ENCODE results near the gene DNAH8.

Gene DNAH8

DNA sequence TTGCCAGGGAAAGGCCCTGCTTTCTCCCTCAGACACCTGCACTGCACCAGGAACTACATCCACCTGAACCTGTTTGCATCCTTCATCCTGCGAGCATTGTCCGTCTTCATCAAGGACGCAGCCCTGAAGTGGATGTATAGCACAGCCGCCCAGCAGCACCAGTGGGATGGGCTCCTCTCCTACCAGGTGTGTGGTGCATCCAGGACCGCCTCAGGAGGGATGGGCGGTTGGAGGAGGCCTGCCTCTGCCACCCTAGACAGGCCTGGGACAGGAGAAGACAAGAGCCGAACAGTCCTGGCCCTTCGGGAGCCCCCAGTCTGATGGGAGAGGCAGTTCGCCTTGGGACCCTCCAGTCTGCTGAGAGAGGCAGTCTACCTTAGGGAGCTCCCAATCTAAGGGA is 357.7 kb downstream of the DNAH8 start:
- no peak for DNase-seq (ENCODE audit: low read depth, low spot score)

GRCh38 chr6:39073471-39074355 is 358.6 kb downstream of the DNAH8 start:
- DNase-seq (ENCODE audit: low read depth, low spot score) = no peak

DNA sequence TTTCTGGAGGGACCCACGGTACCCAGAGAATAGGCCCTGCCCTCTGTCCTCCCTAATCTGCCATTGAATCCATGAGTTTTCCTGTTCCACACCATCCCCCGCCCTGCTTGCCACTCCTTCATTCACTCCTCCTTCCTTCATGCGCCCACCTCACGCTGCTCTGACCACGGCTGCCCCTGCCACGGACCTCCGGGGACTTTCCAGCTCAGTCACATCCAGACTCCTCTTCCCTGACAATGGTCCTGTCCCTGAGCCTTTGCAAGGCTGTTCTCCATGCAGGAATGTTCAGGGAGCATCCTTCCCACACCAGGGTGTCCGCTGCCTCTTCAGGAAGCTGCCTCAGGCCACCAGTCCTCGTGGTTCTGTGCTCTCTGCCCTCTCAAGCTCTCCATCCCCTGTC is 359.4 kb downstream of the DNAH8 start:
- DNase-seq (ENCODE audit: low read depth, low spot score) = no peak

GRCh38 chr6:39075010-39075686 is 360.0 kb downstream of the DNAH8 start:
- no peak for DNase-seq (ENCODE audit: low read depth, low spot score)

GRCh38 chr6:39075807-39076622 is 360.9 kb downstream of the DNAH8 start:
- no peak for DNase-seq (ENCODE audit: low read depth, low spot score)

- no peak for DNase-seq (ENCODE audit: low read depth, low spot score)
Observed at GRCh38 chr6:39076623-39077535, 361.8 kb downstream of the DNAH8 start.

DNA sequence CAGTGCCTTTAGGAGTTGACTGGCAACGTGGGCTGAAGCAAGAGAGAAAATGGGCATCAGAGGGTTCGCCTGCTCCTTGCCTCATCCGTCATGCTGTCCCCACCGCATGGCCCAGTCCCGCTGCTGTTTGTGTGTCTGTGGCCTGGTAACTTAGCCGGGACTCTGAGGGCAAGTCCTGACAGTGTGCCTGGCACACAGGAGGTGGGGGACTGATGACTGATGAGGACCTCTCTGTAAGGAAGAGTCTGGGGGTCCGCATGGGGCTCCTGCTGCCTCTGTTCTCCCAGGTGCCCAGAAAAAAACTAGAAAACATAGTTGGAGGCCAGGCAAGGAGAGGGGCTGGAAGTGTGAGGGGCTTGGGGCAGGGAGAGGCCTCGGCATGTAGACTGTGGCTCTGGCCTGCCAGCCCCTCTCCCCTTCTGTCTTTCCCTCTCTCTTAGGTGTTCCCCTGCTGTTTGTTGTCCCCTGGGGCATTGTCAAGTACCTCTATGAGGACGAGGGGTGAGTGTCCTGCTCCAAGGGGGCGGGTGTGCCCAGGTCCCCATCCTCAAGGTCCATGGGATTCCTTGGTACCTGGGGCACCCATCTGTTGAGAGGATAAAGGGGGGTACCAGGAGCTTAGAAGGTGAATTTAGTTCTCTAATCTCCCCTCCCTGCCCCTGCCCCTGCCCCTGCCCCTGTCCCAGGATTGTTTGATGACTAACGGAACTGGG is 362.9 kb downstream of the DNAH8 start:
- no peak for DNase-seq (ENCODE audit: low read depth, low spot score)

DNA sequence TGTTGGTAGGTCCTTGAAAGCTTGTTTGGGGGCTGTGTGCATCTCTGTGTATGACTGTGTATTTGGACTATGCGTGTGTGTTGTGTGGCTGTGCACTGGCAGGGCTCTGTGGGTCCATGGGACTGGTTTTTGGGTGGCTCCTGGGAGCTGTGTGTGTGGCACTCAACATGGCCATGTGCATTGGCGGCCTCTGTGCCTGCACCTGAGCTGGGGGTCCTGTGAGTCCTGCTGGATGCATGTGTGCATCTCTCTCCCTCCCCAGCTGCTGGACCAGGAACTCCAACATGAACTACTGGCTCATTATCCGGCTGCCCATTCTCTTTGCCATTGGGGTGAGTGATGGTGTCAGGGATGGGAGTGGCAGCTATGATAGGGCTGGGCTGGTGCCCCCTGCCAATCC is 363.6 kb downstream of the DNAH8 start:
- DNase-seq (ENCODE audit: low read depth, low spot score) = no peak

DNA sequence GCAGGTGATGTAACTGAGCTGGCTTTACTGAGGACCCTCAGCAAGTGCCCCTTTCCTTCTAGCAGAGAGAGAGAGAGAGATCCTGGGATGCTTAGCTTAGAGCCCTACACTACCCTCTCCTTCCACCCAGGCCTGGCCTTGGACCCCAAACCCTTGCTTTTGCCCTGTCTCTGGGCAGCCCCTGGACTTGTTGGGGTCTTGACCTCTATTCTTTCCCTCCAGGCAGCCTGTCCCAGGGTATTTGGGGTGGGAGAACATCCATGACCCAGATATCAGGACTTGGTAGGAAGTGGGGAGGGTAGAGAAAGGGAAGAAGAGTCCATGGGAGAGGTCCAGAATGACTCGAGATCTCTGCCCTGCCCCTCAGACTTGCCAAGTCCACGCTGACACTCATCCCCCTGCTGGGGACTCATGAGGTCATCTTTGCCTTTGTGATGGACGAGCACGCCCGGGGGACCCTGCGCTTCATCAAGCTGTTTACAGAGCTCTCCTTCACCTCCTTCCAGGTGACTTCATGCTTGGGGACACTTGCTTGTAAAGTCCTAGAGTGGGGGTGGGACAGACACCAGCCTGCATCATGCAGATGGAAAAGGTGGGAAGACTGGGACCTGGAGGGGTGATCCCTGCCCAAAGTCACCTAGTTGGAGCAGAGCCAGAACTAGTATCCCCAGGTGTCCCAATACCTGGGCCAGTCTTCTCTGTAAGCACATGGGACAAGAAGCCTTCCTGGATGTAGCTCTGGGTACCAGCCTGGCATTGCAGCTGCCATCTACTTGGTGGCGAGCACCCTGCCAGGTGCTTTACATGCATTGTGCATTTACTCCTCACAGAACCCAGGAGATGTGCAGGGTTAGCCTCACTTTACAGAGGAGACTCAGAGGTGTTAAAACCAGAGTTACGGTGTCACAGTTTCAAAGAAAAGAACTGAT is 364.4 kb downstream of the DNAH8 start:
- no peak for DNase-seq (ENCODE audit: low read depth, low spot score)

Data from activated CD4-positive, CD25-positive, alpha-beta regulatory T cell treated with anti-CD3 and anti-CD28 coated beads, Interleukin-2, amount 50 U/mL, for 16 hours (primary cell).